ENCODE measurements around the gene PROX1. TPM values are rescaled to one million over a fixed set of nuclear protein-coding genes. Genes with fewer than 3 reads are reported as not detected.

Gene PROX1
- total RNA-seq, 4 donors from 2014 or later: 1.9 to 3.2 (median 2.5) TPM

DNA sequence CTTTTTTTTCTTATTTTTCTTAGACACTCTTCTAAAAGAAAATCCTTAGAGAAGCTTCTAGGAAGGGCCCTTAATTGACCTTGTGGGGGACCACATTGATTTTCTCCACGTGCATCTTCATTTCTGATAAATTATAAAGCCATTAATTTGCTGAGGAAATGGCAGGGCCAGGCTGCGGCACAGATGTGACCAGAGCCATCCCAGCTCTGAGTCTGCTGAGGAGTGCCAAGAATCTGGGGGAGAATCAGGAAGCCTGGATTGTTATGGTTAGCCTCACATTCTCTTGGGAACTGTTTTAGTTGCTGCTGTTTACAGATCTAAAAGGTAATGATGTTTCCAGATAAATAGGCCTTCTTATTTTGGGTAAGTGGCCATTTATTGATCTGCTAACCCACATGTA, 16.2 kb downstream of the PROX1 start:
- no peak overlapping the region for H3K4me3 ChIP-seq
- H3K36me3 ChIP-seq: no peaks in the 10 kb centered on the region
- TF ChIP-seq, protein P1, sequence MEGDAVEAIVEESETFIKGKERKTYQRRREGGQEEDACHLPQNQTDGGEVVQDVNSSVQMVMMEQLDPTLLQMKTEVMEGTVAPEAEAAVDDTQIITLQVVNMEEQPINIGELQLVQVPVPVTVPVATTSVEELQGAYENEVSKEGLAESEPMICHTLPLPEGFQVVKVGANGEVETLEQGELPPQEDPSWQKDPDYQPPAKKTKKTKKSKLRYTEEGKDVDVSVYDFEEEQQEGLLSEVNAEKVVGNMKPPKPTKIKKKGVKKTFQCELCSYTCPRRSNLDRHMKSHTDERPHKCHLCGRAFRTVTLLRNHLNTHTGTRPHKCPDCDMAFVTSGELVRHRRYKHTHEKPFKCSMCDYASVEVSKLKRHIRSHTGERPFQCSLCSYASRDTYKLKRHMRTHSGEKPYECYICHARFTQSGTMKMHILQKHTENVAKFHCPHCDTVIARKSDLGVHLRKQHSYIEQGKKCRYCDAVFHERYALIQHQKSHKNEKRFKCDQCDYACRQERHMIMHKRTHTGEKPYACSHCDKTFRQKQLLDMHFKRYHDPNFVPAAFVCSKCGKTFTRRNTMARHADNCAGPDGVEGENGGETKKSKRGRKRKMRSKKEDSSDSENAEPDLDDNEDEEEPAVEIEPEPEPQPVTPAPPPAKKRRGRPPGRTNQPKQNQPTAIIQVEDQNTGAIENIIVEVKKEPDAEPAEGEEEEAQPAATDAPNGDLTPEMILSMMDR (IDR thresholded peaks at IDR 0.05): no peak
- TF ChIP-seq POLR2AphosphoS5 (IDR thresholded peaks at IDR 0.05) (no peak), POLR2A (IDR thresholded peaks at IDR 0.05) (no peak), EP300 (IDR thresholded peaks at IDR 0.05) (no peak)
- H3K4me1 ChIP-seq: no peaks in the 10 kb centered on the region
- 29 to 67% methylated on average over 1 to 2 of the region's 2 CpGs for WGBS, 2 donors (ENCODE audit: low coverage in 1 of 2)
- ATAC-seq: no peak
- H3K9me3 ChIP-seq: no peaks in the 10 kb centered on the region
- no peak overlapping the region for H3K27ac ChIP-seq
- peaks cover 5% of the 10 kb centered on the region for H3K27me3 ChIP-seq

DNA sequence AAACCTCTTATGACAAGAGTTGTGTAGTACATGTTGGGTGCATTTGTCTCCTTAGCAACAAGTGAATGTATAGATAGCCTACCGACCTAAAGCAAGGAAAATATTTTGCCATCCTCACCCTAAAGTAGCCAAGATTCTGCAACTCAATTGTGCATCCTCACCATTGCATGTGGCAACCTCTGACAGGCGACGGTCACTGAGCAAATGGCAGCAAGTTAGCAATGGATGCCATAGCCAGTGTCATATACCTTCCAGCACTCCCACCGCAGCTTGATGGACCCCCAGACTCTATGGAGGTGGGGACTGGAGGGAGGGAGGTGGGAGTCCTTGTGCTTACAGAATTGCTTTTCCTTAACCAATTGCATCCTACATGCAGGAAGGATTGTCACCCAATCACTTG, 17.0 kb downstream of the PROX1 start:
- Histone ChIP-seq H3K4me3 (no peak overlapping the region), H3K9me3 (no peaks in the 10 kb centered on the region), H3K27ac (no peak overlapping the region), H3K4me1 (no peaks in the 10 kb centered on the region), H3K36me3 (no peaks in the 10 kb centered on the region), H3K27me3 (peaks cover 5% of the 10 kb centered on the region)
- no peak for TF ChIP-seq POLR2AphosphoS5 (IDR thresholded peaks at IDR 0.05)
- no peak for TF ChIP-seq EP300 (IDR thresholded peaks at IDR 0.05)
- TF ChIP-seq, protein P1 (IDR thresholded peaks at IDR 0.05): no peak
- no peak for TF ChIP-seq POLR2A (IDR thresholded peaks at IDR 0.05)
- no peak for ATAC-seq
- WGBS, 2 donors (ENCODE audit: low coverage in 1 of 2): 83 to 88% methylated on average over 4 of the region's 4 CpGs

DNA sequence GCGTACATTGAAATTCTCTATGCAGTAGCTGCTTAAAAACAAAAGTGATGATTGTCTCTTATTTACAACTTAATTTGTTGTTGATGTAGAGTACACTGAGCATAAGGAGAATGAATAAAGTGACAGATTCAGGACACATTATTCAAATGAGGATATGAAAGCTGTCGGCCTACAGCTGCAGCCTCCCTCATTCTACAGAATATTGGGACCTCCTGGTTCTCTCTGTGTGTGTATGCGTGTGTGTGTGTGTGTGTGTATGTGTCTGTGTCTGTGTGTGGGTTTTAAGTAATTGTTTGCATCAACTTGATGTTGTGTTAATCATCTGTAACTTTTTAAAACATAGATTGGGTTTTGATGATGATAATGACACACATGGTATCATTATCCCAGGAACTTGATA, 17.9 kb downstream of the PROX1 start:
- WGBS, 2 donors (ENCODE audit: low coverage in 1 of 2): 88 to 92% methylated on average over 3 of the region's 3 CpGs
- H3K4me1 ChIP-seq: no peaks in the 10 kb centered on the region
- ATAC-seq: no peak

DNA sequence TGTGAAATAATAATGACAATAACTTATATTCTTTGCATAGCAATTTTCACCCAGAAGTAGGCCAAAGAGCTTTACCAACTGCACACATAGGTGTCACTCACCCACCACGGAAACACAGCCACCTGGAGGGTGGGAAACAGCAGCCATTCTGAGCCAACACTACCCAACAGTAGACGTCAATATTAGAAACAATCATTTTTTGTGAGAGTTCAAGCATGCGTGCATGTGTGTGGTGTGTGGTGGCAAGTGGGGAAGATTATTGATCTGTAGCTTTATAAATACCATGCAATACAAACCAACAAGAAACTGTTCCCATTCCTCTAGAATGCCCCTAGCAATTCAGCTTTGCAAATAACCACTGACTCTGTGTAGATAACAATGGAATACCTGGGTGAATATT, 19.1 kb downstream of the PROX1 start:
- Histone ChIP-seq H3K36me3 (no peaks in the 10 kb centered on the region), H3K27me3 (peaks cover 5% of the 10 kb centered on the region), H3K4me1 (no peaks in the 10 kb centered on the region), H3K9me3 (no peaks in the 10 kb centered on the region), H3K27ac (no peak overlapping the region), H3K4me3 (no peak overlapping the region)
- 92 to 93% methylated on average over 2 to 3 of the region's 3 CpGs for WGBS, 2 donors (ENCODE audit: low coverage in 1 of 2)
- TF ChIP-seq, protein P1 (IDR thresholded peaks at IDR 0.05): no peak
- no peak for TF ChIP-seq POLR2A (IDR thresholded peaks at IDR 0.05)
- TF ChIP-seq POLR2AphosphoS5 (IDR thresholded peaks at IDR 0.05): no peak
- no peak for TF ChIP-seq EP300 (IDR thresholded peaks at IDR 0.05)
- no peak for ATAC-seq

More for the DNA sequence above, 17.9 kb downstream of the PROX1 start:
- Histone ChIP-seq H3K4me3 (no peak overlapping the region), H3K9me3 (no peaks in the 10 kb centered on the region), H3K27ac (no peak overlapping the region), H3K27me3 (peaks cover 5% of the 10 kb centered on the region), H3K36me3 (no peaks in the 10 kb centered on the region)
- no peak for TF ChIP-seq POLR2AphosphoS5 (IDR thresholded peaks at IDR 0.05)
- TF ChIP-seq, protein P1 (IDR thresholded peaks at IDR 0.05): no peak
- no peak for TF ChIP-seq POLR2A (IDR thresholded peaks at IDR 0.05)
- TF ChIP-seq EP300 (IDR thresholded peaks at IDR 0.05): no peak

DNA sequence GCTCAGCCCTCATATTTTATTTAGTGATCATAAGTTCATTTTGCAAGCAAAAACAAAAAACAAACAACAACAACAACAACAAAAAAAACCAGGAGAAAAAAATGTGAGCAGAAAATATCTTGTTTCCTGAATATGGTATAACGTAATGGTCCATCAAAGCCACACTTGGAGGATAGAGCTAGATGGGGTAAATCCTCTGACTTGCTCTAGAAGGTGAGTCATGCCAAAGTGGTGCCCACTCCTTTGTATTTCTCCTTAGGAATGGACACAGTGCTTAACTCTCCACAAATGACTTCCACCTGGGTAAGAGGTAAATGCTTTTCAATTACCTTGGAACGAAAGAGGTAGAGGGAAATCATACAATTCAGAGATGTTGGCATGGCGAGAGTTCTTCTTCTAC, 20.6 kb downstream of the PROX1 start:
- H3K36me3 ChIP-seq: no peaks in the 10 kb centered on the region
- TF ChIP-seq, protein P1 (IDR thresholded peaks at IDR 0.05): no peak
- TF ChIP-seq POLR2AphosphoS5 (IDR thresholded peaks at IDR 0.05) (no peak), POLR2A (IDR thresholded peaks at IDR 0.05) (no peak), EP300 (IDR thresholded peaks at IDR 0.05) (no peak)
- no peak overlapping the region for H3K27ac ChIP-seq
- peaks cover 6% of the 10 kb centered on the region for H3K27me3 ChIP-seq
- ATAC-seq: no peak
- no peaks in the 10 kb centered on the region for H3K4me1 ChIP-seq
- no peaks in the 10 kb centered on the region for H3K9me3 ChIP-seq
- H3K4me3 ChIP-seq: no peak overlapping the region
- 63 to 75% methylated on average over 3 of the region's 3 CpGs for WGBS, 2 donors (ENCODE audit: low coverage in 1 of 2)
